B cell (primary cell): ENCODE data around the gene RIPOR2. TPM values are rescaled to one million over a fixed set of nuclear protein-coding genes. Genes with fewer than 3 reads are reported as not detected.
A peak's percentile ranks its signal among the peaks of the same experiment; 100 is the strongest.
"Not testable (repeated sequence)": the region's sequence is repeated elsewhere in the genome, so short reads cannot be mapped to it uniquely, and the experiment has no call there.

Experiments used
- ATAC-seq: fragments of 200-7000 bp; cut with Tn5 transposase; one replicate; pipeline ENCODE4 v1.10.0; 2021; ENCODE audit warnings: low read depth, mild to moderate bottlenecking, moderate number of reproducible peaks, moderate library complexity
- CTCF ChIA-PET: fragments of 350-600 bp; sonication (Branson Sonifier 250); formaldehyde crosslinking; loops from one replicate; lab custom pipeline; 2021; ENCODE audit warnings: antibody characterized with exemption, inconsistent platforms; lab: Charles Lee
- POLR2A ChIA-PET: fragments of 350-600 bp; sonication (Branson Sonifier 250); formaldehyde crosslinking; loops from one replicate; lab custom pipeline; 2021; ENCODE audit warnings: antibody characterized with exemption; lab: Charles Lee
- DNase-seq: peaks from one replicate; pipeline ENCODE4 v3.0.0; 2013
- H2AFZ ChIP-seq: 2 replicates; pipeline ENCODE4 v1.6.1; 2012; ENCODE audit warnings: mild to moderate bottlenecking, low read depth, low read length; ENCODE audit not compliant: insufficient read depth, poor library complexity, severe bottlenecking
- H3K27ac ChIP-seq, 2 donors: 1 replicate in 1 of 2; 2 replicates in 1 of 2; pipeline ENCODE4 v1.5.1; 2012 to 2013; ENCODE audit warnings: low read length in 2 of 2, mild to moderate bottlenecking in 2 of 2, moderate library complexity in 1 of 2
- H3K27me3 ChIP-seq, 4 experiments: fragments of 200-600 bp in 1 of 4; sonication (generic) in 1 of 4; replicated peaks in 1 of 4; 1 replicate in 2 of 4; 2 replicates in 2 of 4; pipeline versions ENCODE4 v1.6.1 to v1.7.0; 2013 to 2016; ENCODE audit warnings: low read length in 3 of 4, mild to moderate bottlenecking in 2 of 4, mixed read lengths in 1 of 4, moderate library complexity in 1 of 4; ENCODE audit not compliant: insufficient read depth in 4 of 4, control insufficient read depth in 3 of 4; ENCODE audit errors: control extremely low read depth in 1 of 4
- H3K36me3 ChIP-seq, 2 experiments: replicated peaks in 1 of 2; 1 replicate in 1 of 2; 2 replicates in 1 of 2; pipeline versions ENCODE4 v1.6.1 to v1.7.1; 2013; ENCODE audit warnings: low read length in 1 of 2; ENCODE audit not compliant: insufficient read depth in 2 of 2, control insufficient read depth in 1 of 2; ENCODE audit errors: control extremely low read depth in 1 of 2, extremely low read depth in 1 of 2
- H3K4me1 ChIP-seq, 2 donors: fragments of 200-600 bp in 1 of 2; sonication (generic) in 1 of 2; 1 replicate in 1 of 2; 2 replicates in 1 of 2; pipeline versions ENCODE4 v1.5.1 to v1.6.1; 2013 to 2017; ENCODE audit warnings: low read length in 2 of 2; ENCODE audit not compliant: control insufficient read depth in 2 of 2, insufficient read depth in 2 of 2
- H3K4me2 ChIP-seq: replicated peaks from 2 replicates; pipeline ENCODE3; 2012; ENCODE audit warnings: mild to moderate bottlenecking, low read depth, low read length; ENCODE audit not compliant: poor library complexity, severe bottlenecking
- H3K4me3 ChIP-seq, 5 experiments: fragments of 200-600 bp in 1 of 5; sonication (generic) in 1 of 5; 1 replicate in 3 of 5; 2 replicates in 2 of 5; pipeline versions ENCODE4 v1.5.1 to v1.7.0; 2011 to 2016; ENCODE audit warnings: low read length in 4 of 5, mild to moderate bottlenecking in 4 of 5, low read depth in 2 of 5, control low read depth in 1 of 5, moderate library complexity in 1 of 5; ENCODE audit not compliant: insufficient read depth in 1 of 5; ENCODE audit errors: control extremely low read depth in 1 of 5, extremely low read depth in 1 of 5
- H3K79me2 ChIP-seq: fragments of 200-600 bp; sonication (generic); one replicate; pipeline ENCODE4 v1.6.0; 2016; ENCODE audit warnings: low read length; ENCODE audit not compliant: control insufficient read depth, insufficient read depth
- H3K9ac ChIP-seq: fragments of 200-600 bp; sonication (generic); 2 replicates; pipeline ENCODE4 v1.6.1; 2017; ENCODE audit warnings: mild to moderate bottlenecking, low read length, moderate library complexity
- H3K9me3 ChIP-seq, 3 donors: one replicate each; pipeline versions ENCODE4 v1.6.1 to v1.7.1; 2013; ENCODE audit warnings: low read length in 2 of 3; ENCODE audit not compliant: control insufficient read depth in 2 of 3, insufficient read depth in 1 of 3; ENCODE audit errors: control extremely low read depth in 1 of 3
- H4K20me1 ChIP-seq: 2 replicates; pipeline ENCODE4 v1.6.0; 2012; ENCODE audit warnings: mild to moderate bottlenecking, low read length; ENCODE audit not compliant: insufficient read depth, control insufficient read depth, poor library complexity, severe bottlenecking
- H3K27ac Mint-ChIP-seq: one replicate; pipeline ENCODE4 v1.8.0; 2021; ENCODE audit warnings: mixed read lengths
- H3K27me3 Mint-ChIP-seq: one replicate; pipeline ENCODE4 v1.8.0; 2021; ENCODE audit warnings: mixed read lengths
- H3K4me1 Mint-ChIP-seq: one replicate; pipeline ENCODE4 v1.8.0; 2021; ENCODE audit warnings: mixed read lengths
- H3K4me3 Mint-ChIP-seq: one replicate; pipeline ENCODE4 v1.8.0; 2021; ENCODE audit warnings: mixed read lengths
- H3K9me3 Mint-ChIP-seq: one replicate; pipeline ENCODE4 v1.8.0; 2022; ENCODE audit warnings: mixed read lengths; ENCODE audit not compliant: insufficient read depth
- CTCF ChIP-seq: fragments of 200-600 bp; IDR thresholded peaks from one replicate; pipeline ENCODE4 v1.8.0; 2022; ENCODE audit warnings: antibody characterized with exemption, mild to moderate bottlenecking
- EZH2 ChIP-seq: IDR thresholded peaks from 2 replicates; pipeline ENCODE4 v1.6.1; 2012; ENCODE audit warnings: borderline replicate concordance, low read depth, mild to moderate bottlenecking, moderate library complexity, low read length; ENCODE audit not compliant: insufficient read depth, poor library complexity, severe bottlenecking
- WGBS: methylation state at CpG from one replicate; pipeline ENCODE4 v1.1.5; 2013; ENCODE audit warnings: missing lambda C conversion rate; ENCODE audit not compliant: insufficient coverage; 5-methylcytosine and 5-hydroxymethylcytosine counted together
- intact Hi-C: fragments of 100-400 bp; cut with micrococcal nuclease; formaldehyde crosslinking; loops from one replicate; pipeline ENCODE4 v1.10.0; 2022
- polyA plus RNA-seq: library from polyadenylated mRNA; depleted of rRNA; stranded (reverse); fragments of >200 nt; gene quantifications from 2 replicates; pipeline ENCODE4 v1.2.3, GENCODE V29; 2012
- total RNA-seq, 2 donors: library from RNA; stranded (reverse); fragments of 120-200 nt in 1 of 2; gene quantifications; 1 replicate in 1 of 2; 2 replicates in 1 of 2; pipeline versions ENCODE4 v1.2.3 to v1.2.4, GENCODE V29; 2013 to 2022

RIPOR2 gene
- total and polyA plus RNA-seq, 2 donors (not counting 1 experiment from before 2014, with no cell fraction given), result 300 to 430 TPM

GRCh38 chr6:24949020-24949569 is 13.3 kb upstream of the RIPOR2 start:
- POLR2A ChIA-PET, result interaction anchor here (0.5 to 9.9 kb wide), 13 partner anchors 9 to 434 kb away, joined by 3 to 229 read pairs (median 3); partner anchors contain the start of gene RIPOR2
- H3K36me3 ChIP-seq, result no peaks in the 10 kb centered on the region
- H3K4me1 ChIP-seq, result peaks cover 79 to 84% of the 10 kb centered on the region in 2 donors
- Mint-ChIP-seq H3K27ac (peak overlapping the region; percentile 98), H3K9me3 (peaks cover 13% of the 10 kb centered on the region), H3K4me3 (peak overlapping the region; percentile 79), H3K4me1 (peaks cover 73% of the 10 kb centered on the region), H3K27me3 (no peaks in the 10 kb centered on the region)
- peaks cover 54% of the 10 kb centered on the region for H3K79me2 ChIP-seq
- H4K20me1 ChIP-seq, result no peaks in the 10 kb centered on the region
- H3K27me3 ChIP-seq, result no peaks in the 10 kb centered on the region
- 18% methylated on average over 5 of the region's 8 CpGs for WGBS
- CTCF ChIA-PET, result interaction anchor here (0.7 to 8.5 kb wide), 8 partner anchors 8 to 94 kb away, joined by 3 to 227 read pairs (median 6); partner anchors contain the start of gene RIPOR2
- H3K9me3 ChIP-seq, result peaks cover 6 to 23% (median 18%) of the 10 kb centered on the region in 3 donors
- peak overlapping the region; percentile 79 for H3K4me2 ChIP-seq
- DNase-seq, result peak; percentile 91
- peak overlapping the region in 3 of 5 experiments; percentile 15 to 58 (median 31) for H3K4me3 ChIP-seq
- H3K27ac ChIP-seq, result peak overlapping the region; percentile 92 to 93
- peak overlapping the region; percentile 29 for H2AFZ ChIP-seq
- intact Hi-C loops, result loop anchor here (1.0 to 2.0 kb wide), 4 partner anchors 9 to 42 kb away; no protein-coding TSS in a partner anchor
- TF ChIP-seq CTCF (no peak), EZH2 (no peak)
- H3K9ac ChIP-seq, result peak overlapping the region; percentile 48
- ATAC-seq, result peak; percentile 90

GRCh38 chr6:24948261-24948660 is 12.5 kb upstream of the RIPOR2 start:
- peak overlapping the region; percentile 57 for H3K4me3 Mint-ChIP-seq
- H3K79me2 ChIP-seq, result peaks cover 56% of the 10 kb centered on the region
- H3K4me1 ChIP-seq, result peaks cover 78 to 84% of the 10 kb centered on the region in 2 donors
- H3K9me3 ChIP-seq, result peaks cover 7 to 28% (median 16%) of the 10 kb centered on the region in 3 donors
- ChIA-PET POLR2A (interaction anchor here (0.6 to 9.9 kb wide), 5 partner anchors 10 to 86 kb away, joined by 3 to 229 read pairs (median 8); partner anchors contain the start of gene RIPOR2), CTCF (interaction anchor here (1.5 to 8.5 kb wide), 5 partner anchors 12 to 92 kb away, joined by 5 to 227 read pairs (median 7); partner anchors contain the start of gene RIPOR2)
- peaks cover 66% of the 10 kb centered on the region for H3K4me1 Mint-ChIP-seq
- not testable (repeated sequence) for H2AFZ ChIP-seq, ATAC-seq, DNase-seq, H3K4me3 ChIP-seq, H3K9me3 Mint-ChIP-seq, H3K27me3 Mint-ChIP-seq, H3K27me3 ChIP-seq, H3K36me3 ChIP-seq, H4K20me1 ChIP-seq
- WGBS, result 90% methylated on average over 2 of the region's 7 CpGs
- peak overlapping the region; percentile 79 for H3K4me2 ChIP-seq
- intact Hi-C loops, result loop anchor here (2.0 kb wide), 1 partner anchor 17 kb away; no protein-coding TSS in a partner anchor
- H3K27ac Mint-ChIP-seq, result peak overlapping the region; percentile 98
- H3K27ac ChIP-seq, result peak overlapping the region; percentile 92 to 93
- H3K9ac ChIP-seq, result peak overlapping the region; percentile 48
